ENCODE measurements around the gene FKBP5. TPM values are rescaled to one million over a fixed set of nuclear protein-coding genes. Genes with fewer than 3 reads are reported as not detected.
"Not testable (repeated sequence)": the region's sequence is repeated elsewhere in the genome, so short reads cannot be mapped to it uniquely, and the experiment has no call there.

The FKBP5 gene
- total RNA-seq, 1 experiment from 2014 or later: 20.1 TPM

- no peaks in the 10 kb centered on the region for H3K4me1 ChIP-seq
- H3K36me3 Mint-ChIP-seq (ENCODE audit: insufficient read depth, unreplicated experiment): no peaks in the 10 kb centered on the region
- H3K27me3 ChIP-seq (replicated peaks; ENCODE audit: control insufficient read depth, insufficient read depth, low read length): no peaks in the 10 kb centered on the region
- H3K9me3 Mint-ChIP-seq (ENCODE audit: unreplicated experiment): no peaks in the 10 kb centered on the region
- POLR2A ChIA-PET: no interaction called here
- H3K36me3 ChIP-seq (ENCODE audit: control insufficient read depth, insufficient read depth, low read length): no peaks in the 10 kb centered on the region
- no peak for DNase-seq
- H3K27ac Mint-ChIP-seq (ENCODE audit: unreplicated experiment): no peak overlapping the region
- H3K4me3 Mint-ChIP-seq (ENCODE audit: unreplicated experiment): no peak overlapping the region
- intact Hi-C loops (cut with micrococcal nuclease; ENCODE audit: unreplicated experiment): no loop called here
- H3K4me1 Mint-ChIP-seq (ENCODE audit: low read depth, unreplicated experiment): peaks cover 2% of the 10 kb centered on the region
- BruUV-seq (replicated peaks): no TSS peak
- no peak overlapping the region for H3K4me3 ChIP-seq (ENCODE audit: low read depth, low read length)
- no peaks in the 10 kb centered on the region for H3K9me3 ChIP-seq
- CTCF ChIA-PET: no interaction called here
- TF ChIP-seq CTCF (IDR thresholded peaks at IDR 0.05; ENCODE audit: insufficient read depth in 1 of 2, low read depth in 1 of 2, low read length in 1 of 2, severe bottlenecking in 1 of 2, unreplicated experiment in 1 of 2): no peak
- H3K27me3 Mint-ChIP-seq (ENCODE audit: insufficient read depth, unreplicated experiment): no peaks in the 10 kb centered on the region
Observed at GRCh38 chr6:35539223-35539622, 149.5 kb downstream of the FKBP5 start.

- H3K4me3 ChIP-seq (ENCODE audit: low read depth, low read length); H3K4me1 ChIP-seq; BruUV-seq (replicated peaks); H3K4me1 Mint-ChIP-seq (ENCODE audit: low read depth, unreplicated experiment); H3K27me3 Mint-ChIP-seq (ENCODE audit: insufficient read depth, unreplicated experiment); H3K9me3 ChIP-seq; H3K36me3 ChIP-seq (ENCODE audit: control insufficient read depth, insufficient read depth, low read length); POLR2A ChIA-PET; DNase-seq; H3K4me3 Mint-ChIP-seq (ENCODE audit: unreplicated experiment); H3K27ac Mint-ChIP-seq (ENCODE audit: unreplicated experiment); H3K36me3 Mint-ChIP-seq (ENCODE audit: insufficient read depth, unreplicated experiment); CTCF ChIA-PET; intact Hi-C loops (cut with micrococcal nuclease; ENCODE audit: unreplicated experiment); H3K27me3 ChIP-seq (replicated peaks; ENCODE audit: control insufficient read depth, insufficient read depth, low read length); H3K9me3 Mint-ChIP-seq (ENCODE audit: unreplicated experiment): not testable (repeated sequence)
Observed at GRCh38 chr6:35535847-35536246, 152.9 kb downstream of the FKBP5 start.

- Histone ChIP-seq H3K4me1 (no peaks in the 10 kb centered on the region), H3K36me3 (ENCODE audit: control insufficient read depth, insufficient read depth, low read length) (no peaks in the 10 kb centered on the region), H3K4me3 (ENCODE audit: low read depth, low read length) (no peak overlapping the region), H3K27me3 (replicated peaks; ENCODE audit: control insufficient read depth, insufficient read depth, low read length) (no peaks in the 10 kb centered on the region), H3K9me3 (no peaks in the 10 kb centered on the region)
- no TSS peak for BruUV-seq (replicated peaks)
- no peak for DNase-seq
- no peaks in the 10 kb centered on the region for H3K36me3 Mint-ChIP-seq (ENCODE audit: insufficient read depth, unreplicated experiment)
- intact Hi-C loops (cut with micrococcal nuclease; ENCODE audit: unreplicated experiment): no loop called here
- POLR2A ChIA-PET: no interaction called here
- H3K27me3 Mint-ChIP-seq (ENCODE audit: insufficient read depth, unreplicated experiment): no peaks in the 10 kb centered on the region
- no peaks in the 10 kb centered on the region for H3K9me3 Mint-ChIP-seq (ENCODE audit: unreplicated experiment)
- no peak overlapping the region for H3K4me3 Mint-ChIP-seq (ENCODE audit: unreplicated experiment)
- no peak overlapping the region for H3K27ac Mint-ChIP-seq (ENCODE audit: unreplicated experiment)
- CTCF ChIA-PET: no interaction called here
- TF ChIP-seq CTCF (IDR thresholded peaks at IDR 0.05; ENCODE audit: insufficient read depth in 1 of 2, low read depth in 1 of 2, low read length in 1 of 2, severe bottlenecking in 1 of 2, unreplicated experiment in 1 of 2): no peak
- H3K4me1 Mint-ChIP-seq (ENCODE audit: low read depth, unreplicated experiment): no peaks in the 10 kb centered on the region
Observed at GRCh38 chr6:35534407-35535170, 154.1 kb downstream of the FKBP5 start.
